Measurements from ENCODE around the gene GAL.

GRCh38 chr11:68709062-68709461 is 24.7 kb downstream of the GAL start:
- TF ChIP-seq CTCF (IDR thresholded peaks at IDR 0.05): no peak
- TF ChIP-seq POLR2A (IDR thresholded peaks at IDR 0.05): no peak
